Epithelial cell of proximal tubule (primary cell): Measurements from ENCODE around the gene HNRNPD. TPM values are rescaled to one million over a fixed set of nuclear protein-coding genes. Genes with fewer than 3 reads are reported as not detected.
"Not testable (repeated sequence)": the region's sequence is repeated elsewhere in the genome, so short reads cannot be mapped to it uniquely, and the experiment has no call there.

Experiments used
- DNase-seq: peaks from one replicate; pipeline ENCODE4 v3.0.0-alpha.2; 2011; ENCODE audit warnings: low read depth
- H3K4me3 ChIP-seq: 2 replicates; pipeline ENCODE4 v1.5.1; 2011; ENCODE audit warnings: low read depth, mild to moderate bottlenecking, low read length
- CTCF ChIP-seq: conservative IDR thresholded peaks from 2 replicates; pipeline ENCODE4 v1.5.1; 2012; ENCODE audit warnings: low read depth, mild to moderate bottlenecking, low read length
- total RNA-seq: library from RNA; depleted of rRNA; stranded (reverse); fragments of >200 nt; gene quantifications from 2 replicates; pipeline ENCODE4 v1.2.3, GENCODE V29; 2015

Gene HNRNPD
- 83.0 and 96.6 TPM in 2 replicates for total RNA-seq

GRCh38 chr4:82373816-82374625, at the start of gene HNRNPD:
Gene HNRNPD (minus strand): TSS chr4:82373991. CDS start chr4:82373678, 313 bp downstream.
- no peak for TF ChIP-seq CTCF
- peak; percentile 94 for DNase-seq
- peak within 1 kb of the TSS; percentile 70 for H3K4me3 ChIP-seq

GRCh38 chr4:82422616-82423015, 48.8 kb upstream of the HNRNPD start:
- DNase-seq: no peak
- TF ChIP-seq CTCF: no peak
- no peak overlapping the region for H3K4me3 ChIP-seq

- no peak for TF ChIP-seq CTCF
- no peak for DNase-seq
- no peak overlapping the region for H3K4me3 ChIP-seq
These were observed 48.2 kb upstream of the HNRNPD start for GRCh38 chr4:82421796-82422560.

- no peak for DNase-seq
- H3K4me3 ChIP-seq: no peak overlapping the region
- no peak for TF ChIP-seq CTCF
These were observed 45.7 kb upstream of the HNRNPD start for GRCh38 chr4:82419451-82419850.

- no peak for DNase-seq
- TF ChIP-seq CTCF: no peak
- H3K4me3 ChIP-seq: no peak overlapping the region
These were observed 42.2 kb upstream of the HNRNPD start for GRCh38 chr4:82415922-82416365.

- not testable (repeated sequence) for DNase-seq, H3K4me3 ChIP-seq
These were observed 41.3 kb upstream of the HNRNPD start for GRCh38 chr4:82415061-82415460.

GRCh38 chr4:82403725-82404124, 29.9 kb upstream of the HNRNPD start:
- no peak for DNase-seq
- TF ChIP-seq CTCF: no peak
- H3K4me3 ChIP-seq: no peak overlapping the region
